Ishikawa (cell line): Measurements from ENCODE around the gene P2RY2.

Source experiments
- CEBPB ChIP-seq: IDR thresholded peaks from 2 replicates; pipeline ENCODE4 v1.6.1; 2012
- EP300 ChIP-seq: IDR thresholded peaks from 2 replicates; pipeline ENCODE4 v1.6.1; 2012; ENCODE audit warnings: borderline replicate concordance
- FOXM1 ChIP-seq: IDR thresholded peaks from 2 replicates; pipeline ENCODE4 v1.6.1; 2012; ENCODE audit warnings: low read depth, borderline replicate concordance
- MAX ChIP-seq: IDR thresholded peaks from 2 replicates; pipeline ENCODE4 v1.6.1; 2012
- REST ChIP-seq: IDR thresholded peaks from 2 replicates; pipeline ENCODE4 v1.6.1; 2012; ENCODE audit warnings: low read depth, mild to moderate bottlenecking
- TAF1 ChIP-seq: IDR thresholded peaks from 2 replicates; pipeline ENCODE4 v1.6.1; 2012; ENCODE audit warnings: low read depth, mild to moderate bottlenecking
- TEAD4 ChIP-seq: IDR thresholded peaks from 2 replicates; pipeline ENCODE4 v1.6.1; 2012

DNA sequence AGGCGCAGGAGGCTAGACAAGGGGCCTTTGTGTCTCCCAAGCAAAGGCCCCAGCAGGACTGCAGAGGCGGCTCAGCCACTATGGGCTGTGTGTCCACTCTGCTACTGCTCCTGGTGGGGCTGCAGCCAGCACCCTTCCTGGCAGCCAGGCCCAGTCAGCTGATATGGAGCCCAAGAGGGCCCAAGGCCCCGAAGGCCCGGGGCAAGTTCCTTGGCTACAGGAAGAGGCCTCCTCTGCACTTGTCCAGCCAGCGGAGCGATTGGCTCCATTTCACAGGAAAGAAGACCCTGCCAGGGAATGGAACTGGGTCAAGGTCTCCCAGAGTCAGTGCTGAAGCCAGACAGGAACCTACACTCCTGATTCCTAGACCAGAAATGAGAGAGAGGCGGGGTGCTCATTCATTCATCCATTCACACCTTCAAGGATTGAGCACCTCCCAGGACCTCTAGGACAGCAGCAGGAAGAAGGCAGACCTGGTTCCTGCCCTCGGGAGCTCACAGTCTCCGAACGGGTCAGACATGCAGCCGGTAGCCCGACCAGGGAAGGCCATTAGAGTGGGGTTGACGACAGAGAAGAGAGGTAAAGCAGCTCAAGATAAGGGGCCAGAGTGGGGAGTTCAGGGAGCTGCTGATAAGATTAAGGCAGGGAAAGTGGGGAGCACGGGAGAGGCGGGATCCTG is 811 bp upstream of the P2RY2 start:
- TF ChIP-seq FOXM1 (no peak), EP300 (no peak), TAF1 (no peak), MAX (no peak), CEBPB (no peak), REST (no peak), TEAD4 (no peak)
